AG04449 (cell line): Measurements from ENCODE around the gene NTRK3.

Source experiments
- CTCF ChIA-PET: fragments of 350-600 bp; formaldehyde crosslinking; extraction: SDS; loops from one replicate; lab custom pipeline; 2021; ENCODE audit warnings: antibody characterized with exemption; lab: Yijun Ruan, JAX
- POLR2A ChIA-PET: fragments of 400-600, 350-600 bp; formaldehyde crosslinking; extraction: SDS; loops from one replicate; lab custom pipeline; 2020; ENCODE audit warnings: antibody characterized with exemption, inconsistent platforms; lab: Yijun Ruan, JAX
- DNase-seq: peaks from one replicate; pipeline ENCODE4 v3.0.0-alpha.2; 2010; ENCODE audit warnings: low read depth, low spot score
- H3K4me3 ChIP-seq: 2 replicates; pipeline ENCODE4 v1.5.1; 2011; ENCODE audit warnings: low read depth, mild to moderate bottlenecking, control low read depth, low read length
- TF ChIP-seq, protein P1 (sequence below): IDR thresholded peaks from one replicate; pipeline ENCODE4 v1.5.1; 2011; ENCODE audit warnings: mild to moderate bottlenecking, moderate library complexity, low read length, control low read depth, inconsistent platforms; ENCODE audit not compliant: insufficient read depth; ENCODE audit errors: missing control alignments

Gene NTRK3

DNA sequence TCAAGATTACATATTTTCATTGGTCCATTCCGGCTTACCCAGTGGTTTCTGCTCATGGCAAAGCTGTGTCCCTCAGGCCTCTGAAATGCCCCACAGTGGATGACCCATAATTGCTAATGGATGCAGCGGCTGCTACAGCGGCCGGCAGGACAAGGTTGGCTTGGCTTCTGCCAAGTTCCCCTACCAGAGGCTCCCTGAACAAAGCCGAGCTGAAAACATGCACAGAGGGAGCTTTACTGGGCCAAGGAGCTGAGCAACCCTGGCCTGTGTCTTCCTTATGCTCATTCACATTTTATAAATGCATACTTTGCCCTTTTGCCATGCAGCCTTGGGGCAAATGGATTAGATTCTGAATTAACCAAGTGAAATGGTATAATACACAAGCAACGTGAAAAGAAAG is 150.5 kb downstream of the NTRK3 start:
- H3K4me3 ChIP-seq = no peak overlapping the region
- DNase-seq = no peak
- TF ChIP-seq, protein P1, sequence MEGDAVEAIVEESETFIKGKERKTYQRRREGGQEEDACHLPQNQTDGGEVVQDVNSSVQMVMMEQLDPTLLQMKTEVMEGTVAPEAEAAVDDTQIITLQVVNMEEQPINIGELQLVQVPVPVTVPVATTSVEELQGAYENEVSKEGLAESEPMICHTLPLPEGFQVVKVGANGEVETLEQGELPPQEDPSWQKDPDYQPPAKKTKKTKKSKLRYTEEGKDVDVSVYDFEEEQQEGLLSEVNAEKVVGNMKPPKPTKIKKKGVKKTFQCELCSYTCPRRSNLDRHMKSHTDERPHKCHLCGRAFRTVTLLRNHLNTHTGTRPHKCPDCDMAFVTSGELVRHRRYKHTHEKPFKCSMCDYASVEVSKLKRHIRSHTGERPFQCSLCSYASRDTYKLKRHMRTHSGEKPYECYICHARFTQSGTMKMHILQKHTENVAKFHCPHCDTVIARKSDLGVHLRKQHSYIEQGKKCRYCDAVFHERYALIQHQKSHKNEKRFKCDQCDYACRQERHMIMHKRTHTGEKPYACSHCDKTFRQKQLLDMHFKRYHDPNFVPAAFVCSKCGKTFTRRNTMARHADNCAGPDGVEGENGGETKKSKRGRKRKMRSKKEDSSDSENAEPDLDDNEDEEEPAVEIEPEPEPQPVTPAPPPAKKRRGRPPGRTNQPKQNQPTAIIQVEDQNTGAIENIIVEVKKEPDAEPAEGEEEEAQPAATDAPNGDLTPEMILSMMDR = no peak
- CTCF ChIA-PET = no interaction called here
- POLR2A ChIA-PET = no interaction called here

DNA sequence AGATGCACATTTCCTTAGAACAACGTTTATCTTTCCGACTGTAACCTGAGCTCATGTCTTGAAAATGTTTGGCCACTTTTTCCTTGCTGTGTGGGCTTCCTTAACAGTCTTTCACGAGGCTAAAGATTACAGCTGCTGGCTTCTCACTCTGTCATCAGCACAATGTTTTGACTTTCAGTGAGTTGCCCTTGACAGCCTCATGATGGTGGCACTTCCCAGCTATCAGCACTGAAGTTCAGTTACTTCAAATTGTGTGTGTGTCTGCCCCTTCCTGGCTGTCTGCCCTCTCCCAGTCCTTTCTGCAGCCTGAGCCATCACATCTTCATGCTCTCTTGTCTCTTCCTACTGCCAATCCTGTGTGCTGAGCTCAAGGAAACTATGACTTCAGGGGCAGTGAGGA is 152.2 kb downstream of the NTRK3 start:
- POLR2A ChIA-PET = no interaction called here
- CTCF ChIA-PET = no interaction called here
- no peak overlapping the region for H3K4me3 ChIP-seq
- TF ChIP-seq, protein P1 = no peak
- no peak for DNase-seq

DNA sequence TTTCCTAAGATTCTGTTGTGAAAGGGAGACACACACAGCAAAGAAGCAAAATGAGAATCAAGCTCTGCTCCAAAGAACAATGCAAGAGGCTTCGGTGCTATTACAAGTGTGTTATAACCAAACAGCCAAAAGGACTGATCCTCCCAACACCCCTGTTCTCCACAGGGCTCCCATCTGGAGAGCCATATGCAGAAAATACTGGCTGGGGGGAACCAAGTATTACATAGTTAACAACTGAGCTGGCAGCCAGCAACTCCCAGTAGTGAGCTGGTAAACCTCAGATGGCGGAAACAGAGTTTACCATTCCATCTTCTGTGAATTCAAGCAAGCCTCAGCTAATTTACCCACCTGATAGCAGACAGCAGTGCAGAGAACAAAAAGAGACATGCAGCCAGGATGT is 156.4 kb downstream of the NTRK3 start:
- CTCF ChIA-PET = no interaction called here
- H3K4me3 ChIP-seq = no peak overlapping the region
- POLR2A ChIA-PET = no interaction called here
- TF ChIP-seq, protein P1 = no peak
- DNase-seq = no peak

DNA sequence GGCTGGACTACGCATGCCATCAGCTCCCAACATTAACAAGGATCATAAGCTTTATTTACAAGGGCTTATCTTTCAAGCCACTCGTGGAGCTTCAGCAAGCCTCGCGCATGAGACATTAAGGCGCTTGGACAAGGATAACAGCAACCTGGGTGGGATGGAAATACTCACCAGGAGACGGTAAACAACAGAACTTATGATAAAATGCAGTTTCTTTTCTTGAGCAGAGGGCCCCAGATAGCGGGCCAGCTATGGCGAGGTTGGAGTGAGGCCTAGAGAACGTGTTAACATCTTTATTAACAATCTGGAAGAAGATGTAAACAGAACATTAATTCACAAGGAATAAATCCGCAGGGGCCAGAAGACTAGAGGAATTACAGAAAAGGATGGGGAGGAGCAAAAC is 158.2 kb downstream of the NTRK3 start:
- TF ChIP-seq, protein P1 = no peak
- no peak for DNase-seq
- POLR2A ChIA-PET = no interaction called here
- CTCF ChIA-PET = no interaction called here
- no peak overlapping the region for H3K4me3 ChIP-seq

DNA sequence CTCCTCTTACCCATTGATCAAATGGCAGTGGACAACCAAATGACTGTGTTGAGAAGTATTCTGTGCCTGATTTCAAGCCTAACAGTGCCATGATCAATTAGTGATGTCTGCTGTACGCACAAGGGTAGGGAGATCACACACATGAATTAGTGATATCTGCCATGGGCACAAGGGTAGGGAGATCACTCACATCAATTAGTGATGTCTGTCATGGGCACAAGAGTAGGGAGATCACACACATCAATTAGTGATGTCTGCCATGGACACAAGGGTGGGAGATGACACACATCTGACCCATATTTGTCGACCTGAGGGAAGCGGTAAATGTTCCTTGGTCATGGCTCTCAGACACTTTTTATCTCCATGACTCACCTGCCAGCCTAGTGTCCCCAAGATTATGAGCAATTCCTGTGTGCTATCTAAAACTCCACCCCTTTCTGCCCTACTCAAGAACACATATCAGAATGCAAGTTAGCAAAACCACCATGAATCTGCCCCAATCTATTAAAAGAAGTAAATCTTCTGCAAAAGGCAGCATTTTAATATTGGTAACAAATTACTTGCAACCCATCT is 165.0 kb downstream of the NTRK3 start:
- no peak for DNase-seq
- CTCF ChIA-PET = no interaction called here
- TF ChIP-seq, protein P1 = no peak
- POLR2A ChIA-PET = no interaction called here
- H3K4me3 ChIP-seq = no peak overlapping the region

DNA sequence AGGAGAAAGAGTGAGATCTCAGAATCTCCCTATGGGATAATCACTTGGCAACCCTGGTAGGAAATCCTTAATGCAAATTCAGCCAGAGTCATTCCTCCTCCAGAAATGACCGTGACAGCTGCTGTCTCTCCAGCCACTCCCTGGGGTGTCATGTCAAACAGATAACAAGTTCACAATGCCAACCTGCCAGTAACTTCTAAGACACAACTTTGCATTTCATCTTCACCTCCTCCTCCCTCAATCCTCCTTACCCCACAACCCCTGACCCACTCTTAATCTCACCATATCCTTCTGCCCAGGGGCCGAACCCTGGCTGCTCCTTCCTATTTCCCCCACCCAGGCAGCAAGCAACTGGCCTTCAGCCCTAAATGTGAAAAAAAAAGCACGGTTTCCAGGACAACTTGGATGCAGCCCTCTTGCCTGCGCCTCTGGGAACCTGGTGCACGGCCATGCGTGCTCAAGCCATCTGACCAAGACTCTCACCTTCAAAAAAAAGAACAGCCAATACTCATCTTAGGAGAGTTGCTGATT is 166.0 kb downstream of the NTRK3 start:
- CTCF ChIA-PET = no interaction called here
- POLR2A ChIA-PET = no interaction called here
- DNase-seq = no peak
- TF ChIP-seq, protein P1 = no peak
- no peak overlapping the region for H3K4me3 ChIP-seq
